Spinal cord (tissue), 10 donors: ENCODE results near the gene MPC1. TPM values are rescaled to one million over a fixed set of nuclear protein-coding genes. Genes with fewer than 3 reads are reported as not detected.
"Not testable (repeated sequence)": the region's sequence is repeated elsewhere in the genome, so short reads cannot be mapped to it uniquely, and the experiment has no call there.

Experiments
- DNase-seq, 6 donors: peaks; one replicate each; pipeline versions ENCODE4 v3.0.0 to v3.0.0-alpha.2; 2013 to 2015; ENCODE audit warnings: low spot score in 6 of 6, low read depth in 4 of 6
- H3K27ac ChIP-seq: one replicate; pipeline ENCODE4 v1.5.1; 2013; ENCODE audit warnings: low read depth, low read length, control low read depth
- H3K27me3 ChIP-seq: one replicate; pipeline ENCODE4 v1.6.1; 2013; ENCODE audit warnings: low read length; ENCODE audit not compliant: control insufficient read depth, insufficient read depth
- H3K36me3 ChIP-seq: one replicate; pipeline ENCODE4 v1.6.1; 2013; ENCODE audit warnings: low read length; ENCODE audit not compliant: control insufficient read depth, insufficient read depth
- H3K4me1 ChIP-seq: one replicate; pipeline ENCODE4 v1.6.1; 2013; ENCODE audit warnings: low read length; ENCODE audit not compliant: control insufficient read depth, insufficient read depth
- H3K4me3 ChIP-seq: one replicate; pipeline ENCODE4 v1.5.1; 2013; ENCODE audit warnings: low read depth, low read length, control low read depth
- H3K9me3 ChIP-seq: one replicate; pipeline ENCODE4 v1.6.1; 2013; ENCODE audit warnings: low read length; ENCODE audit not compliant: control insufficient read depth, insufficient read depth
- WGBS: methylation state at CpG from one replicate; pipeline ENCODE4 v1.1.5; 2013; ENCODE audit warnings: missing lambda C conversion rate; ENCODE audit not compliant: insufficient coverage; 5-methylcytosine and 5-hydroxymethylcytosine counted together
- polyA plus RNA-seq, 2 donors: library from polyadenylated mRNA; unstranded; fragments of 120-200 nt; gene quantifications; one replicate each; pipeline ENCODE4 v1.2.1, GENCODE V29; 2013; ENCODE audit not compliant: insufficient read length in 2 of 2
- total RNA-seq, 2 donors: library from RNA; depleted of rRNA in 1 of 2; stranded (reverse); fragments of 120-200 nt in 1 of 2; fragments of >200 nt in 1 of 2; gene quantifications; one replicate each; pipeline versions ENCODE4 v1.2.3 to v1.2.4, GENCODE V29; 2013 to 2014
- donor health status: healthy.

The MPC1 gene
- total and polyA plus RNA-seq, 4 donors: 74.8 to 150 (median 114) TPM

DNA sequence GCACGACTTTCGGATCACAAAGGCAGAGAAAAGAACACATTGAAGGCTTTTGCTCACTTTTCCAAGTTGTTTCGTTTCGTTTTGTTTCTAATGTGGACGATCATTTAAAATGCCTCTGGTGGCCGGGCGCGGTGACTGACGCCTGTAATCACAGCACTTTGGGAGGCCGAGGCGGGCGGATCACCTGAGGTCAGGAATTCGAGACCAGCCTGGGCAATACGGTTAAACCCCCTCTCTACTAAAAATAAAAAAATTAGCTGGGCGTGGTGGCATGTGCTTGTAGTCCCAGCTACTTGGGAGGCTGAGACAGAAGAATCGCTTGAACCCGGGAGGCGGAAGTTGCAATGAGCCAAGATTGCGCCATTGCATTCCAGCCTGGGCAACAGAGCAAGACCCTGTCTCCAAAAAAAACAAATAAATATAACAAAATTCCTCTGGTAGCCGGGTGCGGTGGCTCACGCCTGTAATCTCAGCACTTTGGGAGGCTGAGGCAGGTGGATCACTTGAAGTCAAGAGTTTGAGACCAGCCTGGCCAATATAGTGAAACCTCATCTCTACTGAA, 1.1 kb upstream of the MPC1 start:
- 36% methylated on average over 15 of the region's 22 CpGs for WGBS

DNA sequence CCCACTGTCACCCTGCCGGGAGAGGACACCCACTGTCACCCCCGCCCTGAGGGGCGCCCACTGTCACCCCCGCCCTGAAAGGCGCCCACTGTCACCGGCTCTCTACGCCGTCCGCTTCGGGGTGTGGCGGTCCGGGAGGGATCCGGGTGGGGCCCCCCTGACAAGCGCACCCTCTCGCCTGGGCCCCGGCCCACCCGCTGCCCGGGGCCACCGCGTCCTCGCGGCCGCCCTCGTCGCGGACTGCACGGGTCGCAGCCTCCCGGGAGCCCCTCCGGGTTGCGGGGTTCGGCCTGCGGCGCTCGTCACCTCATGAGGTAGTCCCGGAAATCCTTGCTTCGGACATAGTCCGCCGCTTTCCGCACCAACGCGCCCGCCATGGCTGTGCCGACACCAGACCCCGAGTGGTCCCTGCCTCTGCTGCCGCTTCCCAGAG, 224 bp downstream of the MPC1 start:
- H3K9me3 ChIP-seq: no peaks in the 10 kb centered on the region
- H3K27ac ChIP-seq: peak overlapping the region; percentile 55
- no peaks in the 10 kb centered on the region for H3K36me3 ChIP-seq
- H3K4me3 ChIP-seq: peak overlapping the region; percentile 74
- WGBS: under 1% methylated on average over 46 of the region's 46 CpGs
- peaks cover 12% of the 10 kb centered on the region for H3K4me1 ChIP-seq
- no peak for DNase-seq
- no peaks in the 10 kb centered on the region for H3K27me3 ChIP-seq

More for the DNA sequence above, 1.1 kb upstream of the MPC1 start:
- Histone ChIP-seq H3K27ac (peak overlapping the region; percentile 90), H3K4me1 (peaks cover 12% of the 10 kb centered on the region), H3K4me3 (peak overlapping the region; percentile 69)
- not testable (repeated sequence) for H3K9me3 ChIP-seq, H3K36me3 ChIP-seq, DNase-seq, H3K27me3 ChIP-seq

DNA sequence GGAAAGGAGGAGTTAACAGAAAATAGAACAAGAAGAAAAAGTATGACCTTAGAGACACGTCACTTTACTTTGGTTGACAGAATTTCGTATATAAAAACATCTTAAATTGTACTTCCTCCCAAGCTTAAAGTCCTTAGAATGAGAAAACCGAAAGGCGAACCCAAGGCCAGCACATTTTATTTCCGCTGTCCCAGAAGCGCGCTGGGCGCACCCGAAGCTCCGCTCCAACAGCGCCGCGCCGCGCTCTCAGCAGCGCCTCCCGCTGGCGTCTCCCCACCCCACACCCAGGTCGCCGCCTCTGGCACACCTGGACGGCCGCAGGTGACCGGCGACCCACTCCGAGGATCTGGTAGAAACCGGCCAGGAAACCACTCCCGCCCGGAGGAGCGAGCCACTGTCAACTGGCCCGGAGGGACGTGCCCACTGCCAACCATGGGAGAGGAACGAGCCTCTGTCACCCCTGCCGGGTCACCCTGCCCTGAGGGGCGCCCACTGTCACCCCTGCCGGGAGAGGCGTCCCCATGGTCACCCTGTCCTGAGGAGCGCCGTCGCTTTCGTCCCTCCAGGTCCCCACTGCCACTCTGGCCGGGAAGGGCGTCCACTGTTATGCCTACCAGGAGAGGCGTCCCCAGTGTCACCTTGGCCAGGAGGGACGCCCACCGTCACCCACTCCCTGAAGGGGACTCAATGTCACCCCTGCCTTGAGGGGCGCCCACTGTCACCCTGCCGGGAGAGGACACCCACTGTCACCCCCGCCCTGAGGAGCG, 824 bp downstream of the MPC1 start:
- Histone ChIP-seq H3K4me1 (peaks cover 12% of the 10 kb centered on the region), H3K9me3 (no peaks in the 10 kb centered on the region), H3K27ac (peak overlapping the region; percentile 55), H3K4me3 (peak overlapping the region; percentile 74), H3K27me3 (no peaks in the 10 kb centered on the region), H3K36me3 (no peaks in the 10 kb centered on the region)
- peak in 2 of 6 donors; percentile 50 to 52 for DNase-seq
- under 1% methylated on average over 47 of the region's 49 CpGs for WGBS

DNA sequence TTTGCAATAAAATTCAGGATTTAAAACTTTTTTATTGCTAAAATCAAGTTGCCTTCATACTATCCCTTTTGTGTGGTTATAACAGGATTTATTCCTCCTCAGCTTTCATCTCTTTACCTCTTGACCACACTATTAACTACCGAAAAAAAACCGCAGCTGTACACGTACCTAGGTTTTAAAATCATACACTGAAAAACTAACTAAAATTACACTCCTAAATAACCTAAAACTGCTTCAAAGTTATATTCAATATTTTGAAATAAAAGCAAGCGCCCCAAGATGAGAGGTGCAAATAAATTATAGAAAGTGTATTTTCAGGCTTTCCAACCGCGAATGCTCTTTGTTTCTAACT, 1.4 kb downstream of the MPC1 start:
- no peak for DNase-seq
- H3K9me3 ChIP-seq: no peaks in the 10 kb centered on the region
- no peaks in the 10 kb centered on the region for H3K27me3 ChIP-seq
- no peak overlapping the region for H3K27ac ChIP-seq
- H3K36me3 ChIP-seq: no peaks in the 10 kb centered on the region
- H3K4me3 ChIP-seq: peak overlapping the region; percentile 74
- no CpG with 5 or more reads among the region's 6 CpGs for WGBS
- peaks cover 12% of the 10 kb centered on the region for H3K4me1 ChIP-seq

DNA sequence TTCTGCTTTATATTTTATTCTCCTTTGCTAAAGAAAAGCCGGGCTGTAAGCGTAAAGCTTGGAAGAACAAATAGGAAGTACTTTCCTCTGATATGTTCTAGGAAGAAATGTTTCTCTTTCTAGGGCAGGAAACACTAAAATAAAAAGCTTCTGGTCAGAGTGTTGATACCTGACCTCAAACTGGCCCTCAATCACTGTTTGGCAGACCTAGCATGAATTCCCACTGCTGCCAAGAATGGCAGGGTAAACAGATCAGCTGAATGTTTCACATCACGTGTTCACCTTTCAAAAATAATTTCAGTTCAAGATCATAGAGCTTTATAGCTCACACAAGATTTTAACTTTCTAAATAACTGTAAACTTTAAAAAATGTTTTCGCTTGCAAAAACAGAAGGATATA, 2.9 kb downstream of the MPC1 start:
- Histone ChIP-seq H3K27me3 (no peaks in the 10 kb centered on the region), H3K4me1 (peaks cover 12% of the 10 kb centered on the region)
- WGBS: no CpG with 5 or more reads among the region's 4 CpGs

DNA sequence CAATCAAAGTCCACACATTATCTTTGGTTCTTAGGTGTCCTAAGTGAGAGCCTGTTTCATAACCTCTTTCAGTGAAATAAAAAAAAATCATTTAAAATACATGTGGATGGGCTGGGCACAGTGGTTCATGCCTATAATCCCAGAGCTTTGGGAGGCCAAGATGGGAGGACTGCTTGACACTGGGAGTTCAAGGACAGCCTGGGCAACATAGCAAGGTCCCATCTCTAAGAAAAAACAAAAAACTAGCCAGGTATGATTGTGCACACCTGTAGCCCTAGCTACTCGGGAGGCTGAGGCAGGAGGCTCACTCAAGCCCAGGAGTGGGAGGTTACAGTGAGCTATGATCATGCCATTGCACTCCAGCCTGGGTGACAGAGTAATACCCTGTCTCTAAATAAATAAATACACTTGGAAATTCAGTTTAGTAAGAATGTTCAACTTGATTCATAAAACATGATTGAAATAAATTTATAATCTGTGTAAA, 3.6 kb downstream of the MPC1 start:
- Histone ChIP-seq H3K27me3 (no peaks in the 10 kb centered on the region), H3K4me1 (peaks cover 9% of the 10 kb centered on the region), H3K9me3 (no peaks in the 10 kb centered on the region), H3K27ac (no peak overlapping the region), H3K36me3 (no peaks in the 10 kb centered on the region), H3K4me3 (no peak overlapping the region)
- WGBS: no CpG with 5 or more reads among the region's 1 CpG
- DNase-seq: no peak

More for the DNA sequence above, 2.9 kb downstream of the MPC1 start:
- H3K9me3 ChIP-seq: no peaks in the 10 kb centered on the region
- H3K27ac ChIP-seq: no peak overlapping the region
- H3K36me3 ChIP-seq: no peaks in the 10 kb centered on the region
- H3K4me3 ChIP-seq: no peak overlapping the region
- DNase-seq: no peak

DNA sequence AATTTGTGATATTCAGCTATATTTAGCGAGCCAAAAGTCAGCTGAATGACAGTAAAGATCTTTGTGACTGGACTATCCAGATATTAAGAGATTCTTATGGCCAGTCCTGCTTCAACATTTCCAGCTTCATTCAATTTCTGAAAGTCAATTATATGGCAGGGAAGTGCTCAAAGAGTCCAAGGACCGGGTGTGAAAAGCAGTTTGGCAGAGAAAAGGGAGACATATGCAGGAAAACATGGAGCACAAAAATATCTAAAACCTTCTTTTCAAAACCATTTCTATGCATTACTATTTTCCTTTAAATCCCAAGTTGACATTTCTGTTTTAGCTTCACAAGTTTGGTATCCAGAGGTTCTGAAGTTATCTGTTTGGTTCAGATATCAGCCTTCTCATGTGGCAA, 5.0 kb downstream of the MPC1 start:
- H3K4me1 ChIP-seq: peaks cover 4% of the 10 kb centered on the region
- no peak overlapping the region for H3K4me3 ChIP-seq
- no peaks in the 10 kb centered on the region for H3K9me3 ChIP-seq
- DNase-seq: peak in 1 of 6 donors; percentile 76
- no peaks in the 10 kb centered on the region for H3K27me3 ChIP-seq
- H3K27ac ChIP-seq: no peak overlapping the region
- no CpG with 5 or more reads among the region's 2 CpGs for WGBS
- H3K36me3 ChIP-seq: no peaks in the 10 kb centered on the region

DNA sequence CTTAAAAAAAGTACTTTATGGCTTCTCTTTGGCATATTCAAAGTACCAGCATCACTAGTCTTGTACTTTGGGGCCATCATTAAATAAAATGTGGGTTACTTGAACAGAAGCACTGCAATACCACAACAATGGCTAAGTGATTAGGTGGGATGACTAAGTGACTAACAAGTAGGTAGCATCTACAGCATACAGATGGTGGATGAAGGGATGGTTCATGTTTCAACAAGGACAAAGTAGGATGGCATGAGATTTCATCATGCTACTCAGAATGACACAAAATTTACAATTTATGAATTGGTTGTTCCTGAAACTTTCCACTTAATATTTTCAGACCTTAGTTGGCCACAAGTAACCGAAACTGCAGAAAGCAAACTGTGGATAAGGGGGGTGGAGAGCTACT, 7.7 kb downstream of the MPC1 start:
- H3K4me1 ChIP-seq: no peaks in the 10 kb centered on the region
- H3K4me3 ChIP-seq: no peak overlapping the region
- no peaks in the 10 kb centered on the region for H3K36me3 ChIP-seq
- H3K27me3 ChIP-seq: no peaks in the 10 kb centered on the region
- H3K27ac ChIP-seq: no peak overlapping the region
- no CpG with 5 or more reads among the region's 1 CpG for WGBS
- DNase-seq: no peak
- H3K9me3 ChIP-seq: no peaks in the 10 kb centered on the region

DNA sequence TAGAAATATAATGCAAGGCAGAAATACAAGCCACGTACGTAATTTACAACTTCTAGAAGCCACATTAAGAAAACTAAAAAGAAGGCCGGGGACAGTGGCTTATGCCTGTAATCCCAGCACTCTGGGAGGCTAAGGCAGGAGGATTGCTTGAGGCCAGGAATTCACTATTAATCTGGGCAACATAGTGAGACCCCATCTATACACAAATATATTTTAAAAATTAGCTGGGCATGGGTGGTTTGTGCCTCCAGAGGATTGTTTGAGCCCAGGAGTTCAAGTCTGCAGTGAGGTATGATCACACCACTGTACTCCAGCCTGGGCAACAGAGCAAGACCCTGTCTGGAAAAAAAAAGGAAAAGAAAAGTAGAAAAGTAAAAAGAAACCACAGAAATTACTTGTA, 12.3 kb downstream of the MPC1 start:
- DNase-seq: no peak
- no peaks in the 10 kb centered on the region for H3K9me3 ChIP-seq
- H3K27ac ChIP-seq: no peak overlapping the region
- no CpG with 5 or more reads among the region's 3 CpGs for WGBS
- H3K27me3 ChIP-seq: no peaks in the 10 kb centered on the region
- no peak overlapping the region for H3K4me3 ChIP-seq
- H3K4me1 ChIP-seq: no peaks in the 10 kb centered on the region
- peaks cover 7% of the 10 kb centered on the region for H3K36me3 ChIP-seq

DNA sequence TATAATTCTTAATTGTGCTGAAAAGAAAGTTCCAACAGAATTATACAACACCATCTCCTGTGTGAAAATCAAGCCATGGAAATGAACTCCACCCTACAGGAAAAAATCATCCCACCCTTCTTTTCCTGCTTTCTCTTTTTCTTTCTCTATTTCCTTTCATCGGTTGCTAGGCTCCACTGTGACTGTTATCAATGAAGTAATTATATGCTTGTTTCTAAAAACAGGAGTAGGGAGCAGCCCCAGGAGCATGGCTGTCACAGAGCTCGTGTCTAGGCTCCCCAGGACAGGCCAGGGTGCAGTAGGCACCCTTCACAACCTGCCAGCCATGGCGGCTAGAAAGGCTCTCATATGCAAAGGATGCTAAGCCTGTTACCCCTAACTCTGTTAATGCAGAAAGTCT, 13.0 kb downstream of the MPC1 start:
- no peaks in the 10 kb centered on the region for H3K4me1 ChIP-seq
- DNase-seq: no peak
- no peak overlapping the region for H3K4me3 ChIP-seq
- WGBS: 24% methylated on average over 2 of the region's 3 CpGs
- H3K36me3 ChIP-seq: peaks cover 7% of the 10 kb centered on the region
- H3K9me3 ChIP-seq: no peaks in the 10 kb centered on the region
- H3K27ac ChIP-seq: no peak overlapping the region
- no peaks in the 10 kb centered on the region for H3K27me3 ChIP-seq
